Uterus (tissue), 2 donors: ENCODE data around the gene CARD14.

Experiments
- POLR2A ChIP-seq, 2 donors: fragments of 450-650 bp; IDR thresholded peaks; one replicate each; pipeline ENCODE4 v1.6.1; 2016; ENCODE audit warnings: antibody characterized with exemption in 2 of 2, mild to moderate bottlenecking in 1 of 2, moderate library complexity in 1 of 2
- TF ChIP-seq, protein P1 (sequence below), 4 experiments: fragments of 200-600 bp in 2 of 4; fragments of 450-650 bp in 2 of 4; sonication (generic) in 2 of 4; IDR thresholded peaks; one replicate each; pipeline ENCODE4 v1.5.1; 2016 to 2019; ENCODE audit warnings: antibody characterized with exemption in 4 of 4, mild to moderate bottlenecking in 2 of 4, moderate library complexity in 1 of 4

DNA sequence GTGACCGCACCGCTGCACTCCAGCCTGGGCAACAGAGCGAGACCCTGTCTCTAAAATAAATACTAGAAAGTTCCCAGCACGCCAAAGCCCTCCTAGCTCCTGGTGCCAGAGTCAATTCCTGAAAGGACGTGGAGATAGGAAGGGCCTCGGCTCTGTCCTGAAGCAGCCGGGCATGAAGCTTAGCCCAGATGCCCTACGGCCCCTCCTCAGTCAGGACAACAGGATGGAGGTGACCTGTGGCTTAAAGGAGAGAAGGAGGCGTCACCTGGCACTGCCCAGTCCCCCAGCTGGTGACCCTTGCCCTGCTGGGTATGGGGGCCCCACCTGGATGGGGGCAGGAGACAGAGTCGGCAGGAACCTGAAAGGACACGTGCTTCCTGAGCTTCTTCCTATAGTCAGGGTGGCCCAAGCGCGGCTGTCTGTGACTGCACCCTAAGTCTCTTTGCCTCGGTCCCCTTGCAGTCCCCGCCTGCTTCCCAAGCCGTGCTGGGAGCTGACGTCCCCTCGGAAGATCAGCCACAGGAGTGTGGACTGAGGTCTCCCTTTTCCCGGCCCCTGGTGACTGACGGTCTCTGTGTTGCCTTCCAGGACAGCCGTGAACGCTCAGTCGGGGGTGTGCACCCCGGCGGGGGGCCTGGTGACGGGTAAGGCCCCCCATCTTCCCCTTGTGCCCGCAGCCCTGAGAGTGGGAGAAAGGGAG lies 75.9 kb downstream of the CARD14 start:
- TF ChIP-seq, protein P1, sequence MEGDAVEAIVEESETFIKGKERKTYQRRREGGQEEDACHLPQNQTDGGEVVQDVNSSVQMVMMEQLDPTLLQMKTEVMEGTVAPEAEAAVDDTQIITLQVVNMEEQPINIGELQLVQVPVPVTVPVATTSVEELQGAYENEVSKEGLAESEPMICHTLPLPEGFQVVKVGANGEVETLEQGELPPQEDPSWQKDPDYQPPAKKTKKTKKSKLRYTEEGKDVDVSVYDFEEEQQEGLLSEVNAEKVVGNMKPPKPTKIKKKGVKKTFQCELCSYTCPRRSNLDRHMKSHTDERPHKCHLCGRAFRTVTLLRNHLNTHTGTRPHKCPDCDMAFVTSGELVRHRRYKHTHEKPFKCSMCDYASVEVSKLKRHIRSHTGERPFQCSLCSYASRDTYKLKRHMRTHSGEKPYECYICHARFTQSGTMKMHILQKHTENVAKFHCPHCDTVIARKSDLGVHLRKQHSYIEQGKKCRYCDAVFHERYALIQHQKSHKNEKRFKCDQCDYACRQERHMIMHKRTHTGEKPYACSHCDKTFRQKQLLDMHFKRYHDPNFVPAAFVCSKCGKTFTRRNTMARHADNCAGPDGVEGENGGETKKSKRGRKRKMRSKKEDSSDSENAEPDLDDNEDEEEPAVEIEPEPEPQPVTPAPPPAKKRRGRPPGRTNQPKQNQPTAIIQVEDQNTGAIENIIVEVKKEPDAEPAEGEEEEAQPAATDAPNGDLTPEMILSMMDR (IDR thresholded peaks at IDR 0.05): no peak
- no peak for TF ChIP-seq POLR2A (IDR thresholded peaks at IDR 0.05)
